D721Med (cell line): ENCODE results near the gene ZSCAN9.

Source experiments
- DNase-seq: peaks from one replicate; pipeline ENCODE4 v3.0.0; 2011; ENCODE audit warnings: low spot score; ENCODE audit not compliant: insufficient read length
- FAIRE-seq: peaks from 2 replicates; lab custom pipeline; 2011; peaks lifted over from hg19 to GRCh38; lab: Jason Lieb, UNC
- TF ChIP-seq, protein P1 (sequence below): IDR thresholded peaks from 2 replicates; pipeline ENCODE4 v1.5.1; 2012; ENCODE audit warnings: mild to moderate bottlenecking, control low read depth; ENCODE audit not compliant: insufficient read depth; ENCODE audit errors: missing control alignments

ZSCAN9 gene

GRCh38 chr6:28211840-28212509 is 13.1 kb upstream of the ZSCAN9 start:
- TF ChIP-seq, protein P1, sequence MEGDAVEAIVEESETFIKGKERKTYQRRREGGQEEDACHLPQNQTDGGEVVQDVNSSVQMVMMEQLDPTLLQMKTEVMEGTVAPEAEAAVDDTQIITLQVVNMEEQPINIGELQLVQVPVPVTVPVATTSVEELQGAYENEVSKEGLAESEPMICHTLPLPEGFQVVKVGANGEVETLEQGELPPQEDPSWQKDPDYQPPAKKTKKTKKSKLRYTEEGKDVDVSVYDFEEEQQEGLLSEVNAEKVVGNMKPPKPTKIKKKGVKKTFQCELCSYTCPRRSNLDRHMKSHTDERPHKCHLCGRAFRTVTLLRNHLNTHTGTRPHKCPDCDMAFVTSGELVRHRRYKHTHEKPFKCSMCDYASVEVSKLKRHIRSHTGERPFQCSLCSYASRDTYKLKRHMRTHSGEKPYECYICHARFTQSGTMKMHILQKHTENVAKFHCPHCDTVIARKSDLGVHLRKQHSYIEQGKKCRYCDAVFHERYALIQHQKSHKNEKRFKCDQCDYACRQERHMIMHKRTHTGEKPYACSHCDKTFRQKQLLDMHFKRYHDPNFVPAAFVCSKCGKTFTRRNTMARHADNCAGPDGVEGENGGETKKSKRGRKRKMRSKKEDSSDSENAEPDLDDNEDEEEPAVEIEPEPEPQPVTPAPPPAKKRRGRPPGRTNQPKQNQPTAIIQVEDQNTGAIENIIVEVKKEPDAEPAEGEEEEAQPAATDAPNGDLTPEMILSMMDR: no peak
- DNase-seq (no peak), FAIRE-seq (no peak)

- no peak for FAIRE-seq
- TF ChIP-seq, protein P1: no peak
- no peak for DNase-seq
These were observed 12.4 kb upstream of the ZSCAN9 start for GRCh38 chr6:28212510-28213212.

GRCh38 chr6:28213213-28213523 is 11.9 kb upstream of the ZSCAN9 start:
- TF ChIP-seq, protein P1: no peak
- DNase-seq: no peak
- FAIRE-seq: no peak

- TF ChIP-seq, protein P1: no peak
- DNase-seq (no peak), FAIRE-seq (no peak)
These were observed 9.7 kb upstream of the ZSCAN9 start for GRCh38 chr6:28215425-28215824.

DNA sequence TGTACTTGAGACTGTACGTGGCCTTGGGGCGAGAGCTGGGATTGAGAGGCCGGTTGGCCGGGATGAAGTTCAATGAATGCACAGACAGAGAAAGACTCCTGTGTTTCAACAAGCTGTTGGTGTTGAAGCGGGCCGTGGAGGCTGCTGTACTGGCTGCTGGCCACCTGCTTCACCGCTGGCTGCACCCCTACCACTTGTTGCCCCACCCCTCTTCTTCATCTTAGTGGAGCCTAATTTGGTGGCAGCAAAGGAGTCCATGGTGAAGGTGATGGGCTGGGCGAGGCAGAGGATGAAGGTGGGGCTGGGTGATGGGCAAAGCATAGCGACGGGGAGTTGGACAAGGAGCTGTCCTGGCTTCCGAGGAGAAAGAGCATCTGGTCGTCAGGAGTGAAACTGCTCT is 7.2 kb upstream of the ZSCAN9 start:
- TF ChIP-seq, protein P1: no peak
- FAIRE-seq: no peak

GRCh38 chr6:28218312-28219248 is 6.5 kb upstream of the ZSCAN9 start:
- TF ChIP-seq, protein P1: no peak
- DNase-seq: peak; percentile 47
- FAIRE-seq: no peak

More for the DNA sequence above, 7.2 kb upstream of the ZSCAN9 start:
- no peak for DNase-seq
